ENCODE data around the gene JARID2.

Gene JARID2

DNA sequence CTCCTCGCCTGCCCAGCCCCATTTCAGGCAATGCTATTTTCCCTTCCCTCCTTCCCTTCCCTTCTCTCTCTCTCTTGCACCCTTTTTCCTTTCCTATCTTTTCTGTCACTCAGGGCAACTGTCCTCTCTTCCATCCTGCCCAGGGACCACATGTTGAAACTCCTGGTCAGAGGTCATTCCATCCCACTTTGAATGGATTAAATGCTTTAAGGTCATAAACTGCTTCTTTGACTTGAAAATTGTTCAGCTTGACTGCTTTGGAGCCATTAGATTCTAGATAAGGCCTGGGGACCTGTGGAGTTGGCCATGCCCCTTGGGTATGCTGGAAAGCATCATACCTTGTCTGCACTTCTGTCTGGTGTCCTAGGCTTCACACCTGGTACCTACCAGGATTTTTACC, 310.8 kb downstream of the JARID2 start:
- DNase-seq, result no peak

DNA sequence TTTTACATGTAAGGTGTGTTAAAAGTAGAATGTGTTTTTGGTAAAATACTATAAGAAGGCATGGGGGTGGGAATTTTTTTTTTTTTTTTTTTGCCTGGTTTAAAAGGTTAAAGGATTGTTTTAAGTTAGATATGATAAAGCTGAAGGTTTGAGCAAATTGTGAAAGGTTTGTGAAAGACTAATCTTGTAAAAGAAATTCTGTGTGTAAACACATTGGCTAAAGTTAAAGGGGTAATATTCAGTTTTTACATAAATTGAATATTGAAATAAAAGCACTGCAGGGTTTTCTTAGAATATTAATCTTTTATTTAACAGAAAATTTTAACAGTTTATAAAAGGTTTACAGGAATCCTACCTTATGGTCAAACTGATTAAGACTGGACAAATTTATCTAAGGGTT, 311.3 kb downstream of the JARID2 start:
- DNase-seq, result no peak

- no peak for DNase-seq
These were observed 314.8 kb downstream of the JARID2 start for GRCh38 chr6:15560713-15561112.

DNA sequence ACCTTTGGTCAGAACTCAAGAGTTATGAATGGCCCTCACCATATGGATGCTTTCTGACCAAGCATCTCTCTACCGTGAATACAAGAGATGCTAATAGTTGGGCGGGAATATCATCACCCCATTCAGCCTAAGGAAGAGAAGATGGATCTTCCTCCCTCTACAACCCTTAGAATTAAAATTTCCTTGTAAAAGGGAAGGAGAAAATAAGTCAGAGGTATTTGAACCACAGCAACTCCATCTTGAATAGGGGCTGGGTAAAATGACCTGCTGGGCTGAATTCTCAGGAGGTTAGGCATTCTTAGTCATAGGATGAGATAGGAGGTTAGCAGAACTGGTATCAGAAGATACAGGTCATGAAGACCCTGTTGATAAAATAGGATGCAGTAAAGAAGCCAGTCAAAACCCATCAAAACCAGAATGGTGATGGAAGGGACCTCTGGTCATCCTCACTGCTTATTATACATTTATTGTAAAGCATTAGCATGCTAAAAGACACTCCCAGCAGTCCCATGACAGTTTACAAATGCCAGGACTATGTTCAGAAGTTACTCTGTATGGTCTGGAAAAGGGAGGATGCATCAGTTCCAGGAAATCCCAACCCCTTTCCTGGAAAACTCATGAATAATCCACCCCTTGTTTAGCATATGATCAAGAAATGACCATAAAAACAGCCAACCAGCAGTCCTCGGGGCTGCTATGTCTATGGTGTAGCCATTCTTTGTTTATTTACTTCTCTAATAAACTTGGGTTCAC, 315.8 kb downstream of the JARID2 start:
- DNase-seq, result no peak

DNA sequence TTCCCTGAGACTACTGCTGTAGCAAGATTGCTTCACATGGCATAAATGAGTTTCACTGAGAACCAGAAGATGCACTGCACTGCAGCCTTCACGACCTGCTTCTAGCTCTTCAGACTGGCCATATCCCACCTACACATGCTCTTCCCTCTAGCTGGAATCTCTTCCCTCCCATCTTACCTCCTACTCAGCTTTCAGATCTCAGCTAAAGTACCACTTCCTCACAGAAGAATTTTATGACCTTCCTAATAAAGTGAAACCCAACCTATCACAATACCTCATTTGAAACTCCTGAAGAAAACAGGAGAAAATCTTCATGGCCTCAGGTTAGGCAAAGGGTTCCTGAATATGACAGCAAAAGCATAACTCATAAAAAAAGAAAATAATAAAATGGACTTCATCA, 317.1 kb downstream of the JARID2 start:
- no peak for DNase-seq

DNA sequence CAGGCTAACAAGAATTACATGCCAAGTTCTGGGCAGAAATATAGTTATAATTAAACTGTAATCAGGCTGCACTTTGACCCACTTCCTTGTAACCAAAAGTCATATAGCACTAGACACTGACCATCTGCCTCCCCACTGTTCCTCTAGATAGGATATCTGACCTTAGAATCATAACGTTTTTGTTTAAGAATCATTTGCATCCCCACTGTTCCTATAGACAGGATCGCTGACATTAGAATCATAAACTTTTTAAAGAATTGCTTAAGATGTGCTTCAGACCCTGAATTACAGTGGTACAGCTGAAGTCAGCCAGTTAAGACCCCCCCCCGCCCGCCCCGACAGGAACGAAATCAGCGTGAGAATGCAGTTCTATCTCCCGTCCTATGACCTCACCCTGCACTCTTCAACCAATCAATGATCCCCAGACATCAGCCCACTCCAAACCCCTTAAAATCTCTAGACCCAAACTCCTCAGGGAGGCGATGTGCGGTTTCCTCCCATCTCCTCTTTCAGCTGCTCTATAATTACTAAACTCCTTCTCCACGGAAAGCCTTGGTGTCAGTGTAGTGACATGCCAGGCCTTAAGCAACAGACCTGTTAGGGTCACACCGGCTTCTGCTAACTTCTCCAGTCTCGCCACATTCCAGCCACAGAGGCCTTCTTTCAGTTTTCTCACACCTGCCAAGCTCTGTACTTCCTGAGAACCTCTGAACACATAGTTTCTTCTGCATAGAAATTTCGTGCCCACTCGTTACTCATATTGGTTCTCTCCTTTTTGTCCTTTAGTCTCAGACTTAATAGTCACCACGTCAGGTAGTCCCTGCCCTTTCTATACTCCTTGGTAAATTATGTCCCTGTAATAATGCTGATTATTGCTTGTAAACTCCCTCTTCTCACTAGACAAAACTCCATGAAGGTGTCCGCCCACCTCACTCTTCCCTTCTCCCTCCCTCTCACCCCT, 323.4 kb downstream of the JARID2 start:
- DNase-seq, result no peak

- no peak for DNase-seq
These were observed 324.3 kb downstream of the JARID2 start for GRCh38 chr6:15570171-15570570.

All from amniotic stem cell (primary cell).